SK-N-SH (cell line): ENCODE measurements around the gene COL5A1.

ENCODE experiments used
- CTCF ChIP-seq: fragments of 200-600 bp; sonication (generic); IDR thresholded peaks from 2 replicates; pipeline ENCODE4 v1.6.1; 2017; ENCODE audit warnings: antibody characterized with exemption, mild to moderate bottlenecking, moderate library complexity
- ELF1 ChIP-seq: IDR thresholded peaks from 2 replicates; pipeline ENCODE4 v1.4.0; 2012
- EP300 ChIP-seq, 2 experiments: IDR thresholded peaks; 2 replicates each; pipeline versions ENCODE4 v1.4.0 to v1.6.1; 2012; ENCODE audit warnings: borderline replicate concordance in 1 of 2, low read depth in 1 of 2, low read length in 1 of 2
- EZH2phosphoT487 ChIP-seq: fragments of 200-600 bp; sonication (generic); IDR thresholded peaks from 2 replicates; pipeline ENCODE4 v1.6.1; 2017; ENCODE audit warnings: low read depth, mixed run types, mild to moderate bottlenecking, antibody characterized with exemption, moderate library complexity, borderline replicate concordance
- MAX ChIP-seq: IDR thresholded peaks from 2 replicates; pipeline ENCODE4 v1.4.0; 2012; ENCODE audit warnings: low read depth
- POLR2AphosphoS5 ChIP-seq: IDR thresholded peaks from 2 replicates; pipeline ENCODE4 v1.6.1; 2012; ENCODE audit warnings: low read depth, low read length
- RCOR1 ChIP-seq: fragments of 150-350 bp; IDR thresholded peaks from 2 replicates; pipeline ENCODE4 v1.6.1; 2017; ENCODE audit warnings: antibody characterized with exemption, low read length
- REST ChIP-seq: IDR thresholded peaks from 2 replicates; pipeline ENCODE4 v1.6.1; 2012; ENCODE audit warnings: mild to moderate bottlenecking, low read depth, low read length, moderate library complexity
- TCF12 ChIP-seq: IDR thresholded peaks from 2 replicates; pipeline ENCODE4 v1.4.0; 2012
- USF2 ChIP-seq: fragments of 150-350 bp; IDR thresholded peaks from 2 replicates; pipeline ENCODE4 v1.6.1; 2017; ENCODE audit warnings: antibody characterized with exemption, low read length, low read depth, borderline replicate concordance
- YY1 ChIP-seq: IDR thresholded peaks from 2 replicates; pipeline ENCODE4 v1.4.0; 2012; ENCODE audit warnings: low read depth, mild to moderate bottlenecking

GRCh38 chr9:134891713-134892112, 250.1 kb downstream of the COL5A1 start:
- TF ChIP-seq CTCF: no peak
- TF ChIP-seq MAX: no peak
- no peak for TF ChIP-seq USF2
- no peak for TF ChIP-seq EZH2phosphoT487
- TF ChIP-seq EP300 (IDR thresholded peaks at IDR 0.05; ENCODE audit: borderline replicate concordance in 1 of 2, low read depth in 1 of 2, low read length in 1 of 2): no peak
- TF ChIP-seq RCOR1: no peak
- no peak for TF ChIP-seq TCF12
- no peak for TF ChIP-seq ELF1
- no peak for TF ChIP-seq POLR2AphosphoS5
- TF ChIP-seq REST: no peak
- no peak for TF ChIP-seq YY1
